GM06990 (cell line): Measurements from ENCODE around the gene CCDC178.

Experiments
- DNase-seq: peaks from one replicate; pipeline ENCODE4 v3.0.0-alpha.2; 2011; ENCODE audit not compliant: insufficient read length; ENCODE audit errors: extremely low read depth
- H3K27me3 ChIP-seq: replicated peaks from 2 replicates; pipeline ENCODE4 v1.6.0; 2011; ENCODE audit warnings: low read length; ENCODE audit not compliant: control insufficient read depth, insufficient read depth
- H3K36me3 ChIP-seq: 2 replicates; pipeline ENCODE4 v1.5.1; 2011; ENCODE audit warnings: low read length; ENCODE audit not compliant: control insufficient read depth, insufficient read depth
- H3K4me3 ChIP-seq: replicated peaks from 2 replicates; pipeline ENCODE4 v1.5.1; 2011; ENCODE audit warnings: low read depth, mild to moderate bottlenecking, control low read depth, low read length
- CTCF ChIP-seq: IDR thresholded peaks from 2 replicates; pipeline ENCODE4 v1.5.1; 2011; ENCODE audit warnings: low read length, control low read depth, mild to moderate bottlenecking, inconsistent platforms; ENCODE audit not compliant: insufficient read depth, poor library complexity, severe bottlenecking

Gene CCDC178

GRCh38 chr18:33114749-33115148 is 325.8 kb downstream of the CCDC178 start:
- H3K27me3 ChIP-seq = no peaks in the 10 kb centered on the region
- no peak for DNase-seq
- H3K4me3 ChIP-seq = no peak overlapping the region
- no peaks in the 10 kb centered on the region for H3K36me3 ChIP-seq
- no peak for TF ChIP-seq CTCF

- no peak for DNase-seq
- TF ChIP-seq CTCF = no peak
- H3K27me3 ChIP-seq = no peaks in the 10 kb centered on the region
Observed at GRCh38 chr18:33113416-33113815, 327.1 kb downstream of the CCDC178 start.

GRCh38 chr18:33107511-33107910 is 333.0 kb downstream of the CCDC178 start:
- Histone ChIP-seq H3K4me3 (no peak overlapping the region), H3K27me3 (no peaks in the 10 kb centered on the region)
- TF ChIP-seq CTCF = no peak

More at GRCh38 chr18:33113416-33113815, 327.1 kb downstream of the CCDC178 start:
- Histone ChIP-seq H3K4me3 (no peak overlapping the region), H3K36me3 (no peaks in the 10 kb centered on the region)

GRCh38 chr18:33101316-33101715 is 339.2 kb downstream of the CCDC178 start:
- Histone ChIP-seq H3K27me3 (no peaks in the 10 kb centered on the region), H3K36me3 (no peaks in the 10 kb centered on the region), H3K4me3 (no peak overlapping the region)
- no peak for DNase-seq
- no peak for TF ChIP-seq CTCF

More at GRCh38 chr18:33107511-33107910, 333.0 kb downstream of the CCDC178 start:
- H3K36me3 ChIP-seq = no peaks in the 10 kb centered on the region
- DNase-seq = no peak

GRCh38 chr18:33099626-33100025 is 340.9 kb downstream of the CCDC178 start:
- TF ChIP-seq CTCF = no peak

GRCh38 chr18:33097126-33097525 is 343.4 kb downstream of the CCDC178 start:
- DNase-seq = no peak
- Histone ChIP-seq H3K36me3 (no peaks in the 10 kb centered on the region), H3K4me3 (no peak overlapping the region), H3K27me3 (no peaks in the 10 kb centered on the region)
- no peak for TF ChIP-seq CTCF

More at GRCh38 chr18:33099626-33100025, 340.9 kb downstream of the CCDC178 start:
- Histone ChIP-seq H3K4me3 (no peak overlapping the region), H3K27me3 (no peaks in the 10 kb centered on the region), H3K36me3 (no peaks in the 10 kb centered on the region)
- DNase-seq = no peak
